HUES6 (cell line): Measurements from ENCODE around the gene PKD2.

Experiments used
- H3K27ac ChIP-seq: 2 replicates; pipeline ENCODE4 v1.7.0; 2013; ENCODE audit warnings: low read depth, mild to moderate bottlenecking, low read length, inconsistent platforms
- H3K27me3 ChIP-seq: 2 replicates; pipeline ENCODE4 v1.6.1; 2013; ENCODE audit warnings: low read length; ENCODE audit not compliant: control insufficient read depth, insufficient read depth
- H3K36me3 ChIP-seq: 2 replicates; pipeline ENCODE4 v1.6.1; 2013; ENCODE audit warnings: low read length; ENCODE audit not compliant: control insufficient read depth, insufficient read depth
- H3K4me1 ChIP-seq: 2 replicates; pipeline ENCODE4 v1.6.1; 2013; ENCODE audit warnings: low read length; ENCODE audit not compliant: control insufficient read depth, insufficient read depth
- H3K4me3 ChIP-seq: 2 replicates; pipeline ENCODE4 v1.5.1; 2013; ENCODE audit warnings: low read depth, low read length
- H3K9ac ChIP-seq: one replicate; pipeline ENCODE4 v1.6.1; 2013; ENCODE audit warnings: mild to moderate bottlenecking, low read length
- H3K9me3 ChIP-seq: 2 replicates; pipeline ENCODE4 v1.6.1; 2013; ENCODE audit warnings: low read depth, low read length; ENCODE audit not compliant: control insufficient read depth, insufficient read depth

PKD2 gene

DNA sequence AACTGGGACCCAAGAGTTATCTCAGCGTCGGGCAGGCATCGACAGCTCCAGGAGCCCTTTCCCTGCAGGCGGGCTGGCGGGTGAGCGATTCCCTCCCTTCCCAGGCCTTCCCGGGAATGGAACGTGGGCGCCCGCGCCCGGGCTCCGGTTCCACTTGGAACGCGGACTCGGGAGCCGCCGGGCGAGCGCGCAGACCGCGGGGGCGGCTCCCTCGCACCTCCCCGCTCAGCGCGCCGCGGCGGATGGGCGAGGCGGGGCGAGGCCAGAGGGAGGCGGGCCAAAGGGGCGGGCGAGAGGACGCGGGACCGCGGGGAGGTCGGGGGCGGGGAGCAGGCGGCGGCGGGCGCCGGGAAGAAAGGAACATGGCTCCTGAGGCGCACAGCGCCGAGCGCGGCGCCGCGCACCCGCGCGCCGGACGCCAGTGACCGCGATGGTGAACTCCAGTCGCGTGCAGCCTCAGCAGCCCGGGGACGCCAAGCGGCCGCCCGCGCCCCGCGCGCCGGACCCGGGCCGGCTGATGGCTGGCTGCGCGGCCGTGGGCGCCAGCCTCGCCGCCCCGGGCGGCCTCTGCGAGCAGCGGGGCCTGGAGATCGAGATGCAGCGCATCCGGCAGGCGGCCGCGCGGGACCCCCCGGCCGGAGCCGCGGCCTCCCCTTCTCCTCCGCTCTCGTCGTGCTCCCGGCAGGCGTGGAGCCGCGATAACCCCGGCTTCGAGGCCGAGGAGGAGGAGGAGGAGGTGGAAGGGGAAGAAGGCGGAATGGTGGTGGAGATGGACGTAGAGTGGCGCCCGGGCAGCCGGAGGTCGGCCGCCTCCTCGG lies at the start of gene PKD2:
Gene PKD2, plus strand, starts transcription at position 332 of the 818 bp plus-strand sequence. Its CDS starts 99 bp downstream, at position 431.
- H3K9ac ChIP-seq: peak within 1 kb of the TSS; percentile 93
- peaks cover 30% of the 10 kb centered on the region for H3K4me1 ChIP-seq
- H3K9me3 ChIP-seq: no peaks in the 10 kb centered on the region
- H3K4me3 ChIP-seq: peak within 1 kb of the TSS; percentile 90
- peak within 1 kb of the TSS; percentile 43; the same call in 1 of the 2 replicates for H3K27ac ChIP-seq
- peaks cover 25% of the 10 kb centered on the region for H3K27me3 ChIP-seq
- no peaks in the 10 kb centered on the region for H3K36me3 ChIP-seq

GRCh38 chr4:87961993-87962392 lies 45.4 kb upstream of the PKD2 start:
- H3K27me3 ChIP-seq: no peaks in the 10 kb centered on the region
- no peaks in the 10 kb centered on the region for H3K4me1 ChIP-seq
- H3K27ac ChIP-seq: no peak overlapping the region
- H3K9me3 ChIP-seq: peaks cover 2% of the 10 kb centered on the region; the same call in 1 of the 2 replicates
- H3K4me3 ChIP-seq: no peak overlapping the region
- H3K36me3 ChIP-seq: no peaks in the 10 kb centered on the region
- no peak overlapping the region for H3K9ac ChIP-seq

- H3K27ac ChIP-seq: no peak overlapping the region
- H3K9me3 ChIP-seq: peaks cover 2% of the 10 kb centered on the region; the same call in 1 of the 2 replicates
- H3K9ac ChIP-seq: no peak overlapping the region
- H3K27me3 ChIP-seq: 0 out of 2 replicates have a peak, but pooled peaks cover 4% of the 10 kb centered on the region
- H3K36me3 ChIP-seq: no peaks in the 10 kb centered on the region
- no peaks in the 10 kb centered on the region for H3K4me1 ChIP-seq
- no peak overlapping the region for H3K4me3 ChIP-seq
Observed at GRCh38 chr4:87962398-87963146, 44.9 kb upstream of the PKD2 start.

DNA sequence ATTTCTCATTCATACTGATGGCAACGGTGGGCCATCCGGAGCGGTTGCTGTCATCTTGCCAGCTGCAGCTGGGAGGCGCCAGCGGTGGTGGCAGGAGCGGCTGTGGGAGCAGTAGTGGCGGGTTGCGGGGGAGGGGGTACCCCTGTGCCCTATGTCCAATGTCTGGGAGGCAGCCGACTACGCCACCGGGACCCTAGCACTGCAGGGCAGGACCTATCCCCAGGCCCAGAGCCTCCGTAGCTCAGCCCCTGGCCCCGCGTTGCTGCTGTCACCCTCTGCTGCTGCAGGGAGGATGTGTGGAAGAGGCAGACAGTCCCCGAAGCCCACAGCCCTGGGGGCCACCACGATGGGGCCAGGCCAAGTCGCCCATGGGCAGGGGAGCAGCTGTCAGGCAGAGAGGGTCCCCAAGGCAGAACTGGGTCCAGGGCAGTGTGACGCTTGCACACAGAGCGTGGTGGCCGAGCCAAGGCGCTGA lies 41.9 kb upstream of the PKD2 start:
- H3K27me3 ChIP-seq: 0 out of 2 replicates have a peak, but pooled peaks cover 4% of the 10 kb centered on the region
- H3K4me3 ChIP-seq: no peak overlapping the region
- no peaks in the 10 kb centered on the region for H3K36me3 ChIP-seq
- H3K9me3 ChIP-seq: no peaks in the 10 kb centered on the region; the same call in 1 of the 2 replicates
- no peak overlapping the region for H3K9ac ChIP-seq
- H3K27ac ChIP-seq: no peak overlapping the region
- H3K4me1 ChIP-seq: no peaks in the 10 kb centered on the region

DNA sequence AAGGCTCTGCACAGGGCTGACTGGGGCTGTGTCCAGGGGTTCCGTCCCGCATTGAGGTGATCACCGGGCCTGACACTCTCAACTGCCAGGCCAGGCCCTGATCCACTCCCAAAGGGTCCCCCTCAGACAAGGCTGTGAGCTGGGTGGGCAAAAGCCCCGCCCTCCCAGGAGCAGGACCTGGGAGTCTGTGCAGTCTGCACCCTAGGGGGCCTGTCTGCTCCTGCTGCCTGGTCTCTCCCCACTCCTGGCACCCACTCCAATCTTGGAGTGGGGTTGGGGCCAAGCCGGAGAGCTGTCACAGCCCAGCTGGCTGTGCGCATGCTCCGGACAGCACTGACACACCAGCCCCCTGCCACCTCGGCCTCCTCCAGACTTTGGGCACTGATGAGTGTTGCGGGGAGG lies 41.3 kb upstream of the PKD2 start:
- no peaks in the 10 kb centered on the region for H3K4me1 ChIP-seq
- no peaks in the 10 kb centered on the region; the same call in 1 of the 2 replicates for H3K9me3 ChIP-seq

DNA sequence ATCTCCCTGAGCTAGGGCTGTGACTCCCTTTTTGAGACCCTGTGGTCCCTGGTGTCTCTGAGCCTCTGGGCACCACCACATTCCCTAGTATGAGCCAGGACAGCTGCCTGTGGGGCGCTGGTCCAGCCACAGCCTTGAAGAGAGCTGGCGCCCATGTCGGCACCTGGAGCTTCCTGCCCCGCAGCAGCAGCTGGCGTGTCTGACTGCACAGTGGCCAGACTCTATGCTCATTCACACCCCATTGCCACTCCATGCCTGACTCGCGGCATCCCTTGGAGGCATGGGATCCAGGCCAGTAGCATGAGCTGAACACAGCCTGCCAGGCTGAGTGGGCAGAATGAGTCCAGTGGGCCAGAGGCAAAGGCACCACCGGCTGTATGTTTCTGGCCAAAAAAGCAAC lies 40.2 kb upstream of the PKD2 start:
- H3K4me1 ChIP-seq: peaks cover 5% of the 10 kb centered on the region
- no peak overlapping the region for H3K4me3 ChIP-seq
- no peaks in the 10 kb centered on the region; the same call in 1 of the 2 replicates for H3K9me3 ChIP-seq
- no peak overlapping the region for H3K27ac ChIP-seq
- H3K36me3 ChIP-seq: no peaks in the 10 kb centered on the region
- H3K27me3 ChIP-seq: 0 out of 2 replicates have a peak, but pooled peaks cover 4% of the 10 kb centered on the region
- no peak overlapping the region for H3K9ac ChIP-seq

More for the DNA sequence above, 41.3 kb upstream of the PKD2 start:
- no peaks in the 10 kb centered on the region for H3K36me3 ChIP-seq
- no peak overlapping the region for H3K27ac ChIP-seq
- 0 out of 2 replicates have a peak, but pooled peaks cover 4% of the 10 kb centered on the region for H3K27me3 ChIP-seq
- no peak overlapping the region for H3K4me3 ChIP-seq
- H3K9ac ChIP-seq: no peak overlapping the region

GRCh38 chr4:87970121-87970520 lies 37.3 kb upstream of the PKD2 start:
- no peak overlapping the region for H3K27ac ChIP-seq
- H3K9ac ChIP-seq: no peak overlapping the region
- H3K4me1 ChIP-seq: peaks cover 31% of the 10 kb centered on the region
- H3K9me3 ChIP-seq: no peaks in the 10 kb centered on the region; the same call in 1 of the 2 replicates
- no peak overlapping the region for H3K4me3 ChIP-seq
- no peaks in the 10 kb centered on the region for H3K36me3 ChIP-seq
- 0 out of 2 replicates have a peak, but pooled peaks cover 4% of the 10 kb centered on the region for H3K27me3 ChIP-seq

- H3K9me3 ChIP-seq: no peaks in the 10 kb centered on the region
- H3K36me3 ChIP-seq: no peaks in the 10 kb centered on the region
- H3K27ac ChIP-seq: no peak overlapping the region
- H3K4me3 ChIP-seq: no peak overlapping the region
- no peak overlapping the region for H3K9ac ChIP-seq
- 0 out of 2 replicates have a peak, but pooled peaks cover 4% of the 10 kb centered on the region for H3K27me3 ChIP-seq
- peaks cover 34% of the 10 kb centered on the region for H3K4me1 ChIP-seq
Observed at GRCh38 chr4:87971866-87972265, 35.6 kb upstream of the PKD2 start.

GRCh38 chr4:87973283-87974169 lies 33.9 kb upstream of the PKD2 start:
- peak overlapping the region; percentile 68 for H3K9ac ChIP-seq
- H3K9me3 ChIP-seq: no peaks in the 10 kb centered on the region
- H3K36me3 ChIP-seq: no peaks in the 10 kb centered on the region
- peaks cover 38% of the 10 kb centered on the region for H3K4me1 ChIP-seq
- peak overlapping the region; percentile 58 for H3K4me3 ChIP-seq
- peak overlapping the region; percentile 85 for H3K27ac ChIP-seq
- H3K27me3 ChIP-seq: no peaks in the 10 kb centered on the region

- Histone ChIP-seq H3K4me1 (peaks cover 38% of the 10 kb centered on the region), H3K9ac (peak overlapping the region; percentile 34), H3K36me3 (no peaks in the 10 kb centered on the region), H3K4me3 (peak overlapping the region; percentile 43), H3K27ac (peak overlapping the region; percentile 64; the same call in 1 of the 2 replicates), H3K9me3 (no peaks in the 10 kb centered on the region), H3K27me3 (no peaks in the 10 kb centered on the region)
Observed at GRCh38 chr4:87974856-87975462, 32.5 kb upstream of the PKD2 start.
